ENCODE data around the gene CDKAL1. TPM values are rescaled to one million over a fixed set of nuclear protein-coding genes. Genes with fewer than 3 reads are reported as not detected.

The CDKAL1 gene
- total and polyA plus RNA-seq, 10 of the 15 experiments (the other 5 are each of a cell fraction or from before 2014, with no cell fraction given) = 10.7 to 26.9 (median 17.3) TPM

DNA sequence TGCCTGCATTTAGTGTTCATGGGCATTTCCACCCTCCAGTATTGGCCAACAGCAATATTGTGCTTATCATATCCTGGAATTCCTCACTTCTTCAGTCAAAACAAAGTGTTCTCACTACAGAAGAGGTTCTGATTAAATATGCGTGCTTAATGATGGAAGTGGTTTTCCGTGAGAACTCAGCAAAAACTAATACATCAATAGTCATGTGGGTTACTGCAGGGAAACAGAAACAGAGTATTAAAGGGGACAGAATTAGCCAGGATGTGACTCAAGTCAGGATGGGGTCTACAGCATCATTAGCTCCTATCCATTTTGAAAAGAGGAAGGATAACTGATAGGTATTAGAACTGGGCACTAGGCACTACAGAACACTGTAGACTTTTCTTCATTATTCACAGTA is 384.6 kb downstream of the CDKAL1 start (continued):
- TF ChIP-seq ETV6 (conservative IDR thresholded peaks at IDR 0.05 in 1 of 2, IDR thresholded peaks at IDR 0.05 in 1 of 2; ENCODE audit: borderline replicate concordance in 1 of 2, low read depth in 1 of 2) = peak in 1 of 2 experiments; percentile 73; a peak in 2 of 4 replicates
- TF ChIP-seq MTA2 (IDR thresholded peaks at IDR 0.05; ENCODE audit: low read depth) = 0 out of 2 replicates have a peak, but pooled peaks have one; percentile 12

DNA sequence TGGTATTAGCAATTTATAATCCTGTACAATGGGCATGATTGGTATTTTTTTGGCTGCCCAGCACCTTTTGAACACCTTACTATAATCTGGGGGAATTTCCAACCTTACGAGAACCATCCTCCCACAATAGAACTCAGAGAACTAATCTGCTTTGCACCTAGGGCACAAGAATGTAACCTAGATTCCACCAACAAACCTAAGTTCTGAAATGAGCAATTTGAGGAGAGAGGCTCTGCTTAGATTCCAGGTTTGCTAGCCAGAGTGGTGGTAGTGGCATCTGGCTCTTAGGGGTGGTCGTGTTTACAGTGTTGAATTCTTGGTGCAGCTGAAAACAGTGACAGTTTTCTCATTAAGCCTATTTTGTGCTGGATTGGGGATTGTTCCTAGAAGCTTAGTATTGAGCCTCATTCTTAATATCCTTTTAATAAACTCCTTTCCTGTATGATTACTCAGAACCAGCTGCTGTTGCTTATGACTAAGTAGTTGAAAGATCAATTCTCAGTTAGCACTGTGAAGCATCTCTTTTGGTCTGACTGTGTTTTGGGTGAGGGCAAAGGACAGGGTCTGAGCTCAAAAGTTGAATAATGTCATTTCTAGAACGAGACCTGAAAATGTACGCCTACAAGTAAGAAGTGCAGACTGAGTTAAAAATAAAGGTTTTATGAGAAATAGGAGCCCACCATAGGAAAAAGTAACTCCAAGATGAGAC is 385.6 kb downstream of the CDKAL1 start:
- RAD21 ChIA-PET (ENCODE audit: unreplicated experiment) = interaction anchor here (1.2 to 1.9 kb wide), 4 partner anchors 18 to 674 kb away, joined by 3 to 6 read pairs (median 4); partner anchors contain the start of gene SOX4
- no peak overlapping the region; the same call in 1 of the 2 replicates for H2AFZ ChIP-seq (ENCODE audit: control insufficient read depth, low read depth, low read length)
- CTCF ChIA-PET = interaction anchor here (1.0 kb wide), 2 partner anchors 9 to 11 kb away, joined by 3 to 4 read pairs; no protein-coding TSS in a partner anchor
- peak; percentile 86 for FAIRE-seq
- no peak overlapping the region for H3K9ac ChIP-seq (ENCODE audit: control insufficient read depth, insufficient read depth, low read length)
- in situ Hi-C loops (cut with MboI) = no loop called here
- H3K4me3 ChIP-seq = no peak overlapping the region
- no TSS peak for BruUV-seq (replicated peaks)
- no peaks in the 10 kb centered on the region for H3K36me3 ChIP-seq (ENCODE audit: control insufficient read depth in 2 of 2, insufficient read depth in 2 of 2, low read length in 1 of 2)
- no peaks in the 10 kb centered on the region for H3K79me2 ChIP-seq (ENCODE audit: control insufficient read depth, insufficient read depth, low read length)
- no peaks in the 10 kb centered on the region; the same call in 2 of the 3 replicates for H3K9me3 ChIP-seq (replicated peaks; ENCODE audit: control insufficient read depth, insufficient read depth, low read length)
- peak overlapping the region; percentile 68 for H3K4me2 ChIP-seq (ENCODE audit: control insufficient read depth, insufficient read depth)
- no peaks in the 10 kb centered on the region for H3K27me3 ChIP-seq (replicated peaks in 1 of 2; ENCODE audit: control insufficient read depth in 2 of 2, insufficient read depth in 2 of 2, low read length in 1 of 2)
- peaks cover 17% of the 10 kb centered on the region for H3K4me1 ChIP-seq (ENCODE audit: control insufficient read depth, insufficient read depth, low read length)
- POLR2A ChIA-PET = interaction anchor here (0.6 to 1.2 kb wide), 3 partner anchors 11 to 127 kb away, joined by 3 read pairs; no protein-coding TSS in a partner anchor
- intact Hi-C loops (cut with micrococcal nuclease; ENCODE audit: unreplicated experiment) = loop anchor here (2.0 kb wide), 1 partner anchor 19 kb away; no protein-coding TSS in a partner anchor
- no peaks in the 10 kb centered on the region for H4K20me1 ChIP-seq (ENCODE audit: control insufficient read depth, insufficient read depth)
- DNase-seq (ENCODE audit: low read depth, low spot score) = peak; percentile 59
- H3K27ac ChIP-seq (ENCODE audit: control insufficient read depth, insufficient read depth) = peak overlapping the region; percentile 77
- WGBS (ENCODE audit: insufficient coverage, insufficient replicate concordance, low lambda C conversion rate, missing lambda C conversion rate) = 0% methylated on average over 4 of the region's 4 CpGs
- SMC1A ChIA-PET (ENCODE audit: uncharacterized antibody, unreplicated experiment) = interaction anchor here (0.8 to 2.1 kb wide), 14 partner anchors 10 to 356 kb away, joined by 3 to 11 read pairs (median 4); no protein-coding TSS in a partner anchor
- peak; percentile 81 for ATAC-seq
- TF ChIP-seq, protein P1, sequence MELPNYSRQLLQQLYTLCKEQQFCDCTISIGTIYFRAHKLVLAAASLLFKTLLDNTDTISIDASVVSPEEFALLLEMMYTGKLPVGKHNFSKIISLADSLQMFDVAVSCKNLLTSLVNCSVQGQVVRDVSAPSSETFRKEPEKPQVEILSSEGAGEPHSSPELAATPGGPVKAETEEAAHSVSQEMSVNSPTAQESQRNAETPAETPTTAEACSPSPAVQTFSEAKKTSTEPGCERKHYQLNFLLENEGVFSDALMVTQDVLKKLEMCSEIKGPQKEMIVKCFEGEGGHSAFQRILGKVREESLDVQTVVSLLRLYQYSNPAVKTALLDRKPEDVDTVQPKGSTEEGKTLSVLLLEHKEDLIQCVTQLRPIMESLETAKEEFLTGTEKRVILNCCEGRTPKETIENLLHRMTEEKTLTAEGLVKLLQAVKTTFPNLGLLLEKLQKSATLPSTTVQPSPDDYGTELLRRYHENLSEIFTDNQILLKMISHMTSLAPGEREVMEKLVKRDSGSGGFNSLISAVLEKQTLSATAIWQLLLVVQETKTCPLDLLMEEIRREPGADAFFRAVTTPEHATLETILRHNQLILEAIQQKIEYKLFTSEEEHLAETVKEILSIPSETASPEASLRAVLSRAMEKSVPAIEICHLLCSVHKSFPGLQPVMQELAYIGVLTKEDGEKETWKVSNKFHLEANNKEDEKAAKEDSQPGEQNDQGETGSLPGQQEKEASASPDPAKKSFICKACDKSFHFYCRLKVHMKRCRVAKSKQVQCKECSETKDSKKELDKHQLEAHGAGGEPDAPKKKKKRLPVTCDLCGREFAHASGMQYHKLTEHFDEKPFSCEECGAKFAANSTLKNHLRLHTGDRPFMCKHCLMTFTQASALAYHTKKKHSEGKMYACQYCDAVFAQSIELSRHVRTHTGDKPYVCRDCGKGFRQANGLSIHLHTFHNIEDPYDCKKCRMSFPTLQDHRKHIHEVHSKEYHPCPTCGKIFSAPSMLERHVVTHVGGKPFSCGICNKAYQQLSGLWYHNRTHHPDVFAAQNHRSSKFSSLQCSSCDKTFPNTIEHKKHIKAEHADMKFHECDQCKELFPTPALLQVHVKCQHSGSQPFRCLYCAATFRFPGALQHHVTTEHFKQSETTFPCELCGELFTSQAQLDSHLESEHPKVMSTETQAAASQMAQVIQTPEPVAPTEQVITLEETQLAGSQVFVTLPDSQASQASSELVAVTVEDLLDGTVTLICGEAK (IDR thresholded peaks at IDR 0.05; ENCODE audit: borderline replicate concordance) = no peak
- no peak for TF ChIP-seq RCOR1 (conservative IDR thresholded peaks at IDR 0.05; ENCODE audit: low read depth, low read length)
- TF ChIP-seq SREBF2 (IDR thresholded peaks at IDR 0.05; ENCODE audit: low read length) = no peak
- TF ChIP-seq, protein P2, sequence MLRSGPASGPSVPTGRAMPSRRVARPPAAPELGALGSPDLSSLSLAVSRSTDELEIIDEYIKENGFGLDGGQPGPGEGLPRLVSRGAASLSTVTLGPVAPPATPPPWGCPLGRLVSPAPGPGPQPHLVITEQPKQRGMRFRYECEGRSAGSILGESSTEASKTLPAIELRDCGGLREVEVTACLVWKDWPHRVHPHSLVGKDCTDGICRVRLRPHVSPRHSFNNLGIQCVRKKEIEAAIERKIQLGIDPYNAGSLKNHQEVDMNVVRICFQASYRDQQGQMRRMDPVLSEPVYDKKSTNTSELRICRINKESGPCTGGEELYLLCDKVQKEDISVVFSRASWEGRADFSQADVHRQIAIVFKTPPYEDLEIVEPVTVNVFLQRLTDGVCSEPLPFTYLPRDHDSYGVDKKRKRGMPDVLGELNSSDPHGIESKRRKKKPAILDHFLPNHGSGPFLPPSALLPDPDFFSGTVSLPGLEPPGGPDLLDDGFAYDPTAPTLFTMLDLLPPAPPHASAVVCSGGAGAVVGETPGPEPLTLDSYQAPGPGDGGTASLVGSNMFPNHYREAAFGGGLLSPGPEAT (IDR thresholded peaks at IDR 0.05; ENCODE audit: low read depth) = no peak
- TF ChIP-seq, protein P3, sequence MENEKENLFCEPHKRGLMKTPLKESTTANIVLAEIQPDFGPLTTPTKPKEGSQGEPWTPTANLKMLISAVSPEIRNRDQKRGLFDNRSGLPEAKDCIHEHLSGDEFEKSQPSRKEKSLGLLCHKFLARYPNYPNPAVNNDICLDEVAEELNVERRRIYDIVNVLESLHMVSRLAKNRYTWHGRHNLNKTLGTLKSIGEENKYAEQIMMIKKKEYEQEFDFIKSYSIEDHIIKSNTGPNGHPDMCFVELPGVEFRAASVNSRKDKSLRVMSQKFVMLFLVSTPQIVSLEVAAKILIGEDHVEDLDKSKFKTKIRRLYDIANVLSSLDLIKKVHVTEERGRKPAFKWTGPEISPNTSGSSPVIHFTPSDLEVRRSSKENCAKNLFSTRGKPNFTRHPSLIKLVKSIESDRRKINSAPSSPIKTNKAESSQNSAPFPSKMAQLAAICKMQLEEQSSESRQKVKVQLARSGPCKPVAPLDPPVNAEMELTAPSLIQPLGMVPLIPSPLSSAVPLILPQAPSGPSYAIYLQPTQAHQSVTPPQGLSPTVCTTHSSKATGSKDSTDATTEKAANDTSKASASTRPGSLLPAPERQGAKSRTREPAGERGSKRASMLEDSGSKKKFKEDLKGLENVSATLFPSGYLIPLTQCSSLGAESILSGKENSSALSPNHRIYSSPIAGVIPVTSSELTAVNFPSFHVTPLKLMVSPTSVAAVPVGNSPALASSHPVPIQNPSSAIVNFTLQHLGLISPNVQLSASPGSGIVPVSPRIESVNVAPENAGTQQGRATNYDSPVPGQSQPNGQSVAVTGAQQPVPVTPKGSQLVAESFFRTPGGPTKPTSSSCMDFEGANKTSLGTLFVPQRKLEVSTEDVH (IDR thresholded peaks at IDR 0.05; ENCODE audit: low read depth, partially characterized antibody) = no peak
- 0 out of 2 replicates have a peak, but pooled peaks have one; percentile 30 for TF ChIP-seq BMI1 (IDR thresholded peaks at IDR 0.05; ENCODE audit: borderline replicate concordance)
- no peak for TF ChIP-seq SMAD5 (IDR thresholded peaks at IDR 0.05; ENCODE audit: low read depth)
